ENCODE results near the gene HTR6.
A peak's percentile ranks its signal among the peaks of the same experiment; 100 is the strongest.

HTR6 gene

GRCh38 chr1:19700079-19700777 is 35.6 kb downstream of the HTR6 start:
- no peak for DNase-seq
- no peaks in the 10 kb centered on the region for H3K9me3 ChIP-seq (ENCODE audit: control insufficient read depth, low read length)
- H2BK12ac ChIP-seq (ENCODE audit: low read length in 2 of 2) = no peak overlapping the region
- H3K27ac ChIP-seq (ENCODE audit: low read length, poor library complexity, severe bottlenecking) = no peak overlapping the region
- no peak overlapping the region for H3K23ac ChIP-seq (ENCODE audit: low read length in 2 of 2)
- no peaks in the 10 kb centered on the region for H3K79me1 ChIP-seq (replicated peaks; ENCODE audit: low read length, poor library complexity, severe bottlenecking)
- no peak overlapping the region for H2BK5ac ChIP-seq (ENCODE audit: low read depth, low read length, poor library complexity, severe bottlenecking)
- H3K18ac ChIP-seq (ENCODE audit: low read depth in 1 of 2, low read length in 2 of 2) = no peak overlapping the region
- no peak overlapping the region for H3K4ac ChIP-seq (ENCODE audit: low read depth in 1 of 2, low read length in 2 of 2)
- no peak overlapping the region for H3K9ac ChIP-seq (ENCODE audit: low read length)
- H4K91ac ChIP-seq (ENCODE audit: low read length) = no peak overlapping the region
- no peak overlapping the region for H3K4me3 ChIP-seq (ENCODE audit: insufficient read depth in 1 of 2, low read depth in 1 of 2, low read length in 2 of 2)
- no peaks in the 10 kb centered on the region for H3K27me3 ChIP-seq (ENCODE audit: control insufficient read depth in 1 of 2, insufficient read depth in 1 of 2, low read length in 2 of 2)
- no peak overlapping the region for H2BK15ac ChIP-seq (ENCODE audit: low read depth, poor library complexity, severe bottlenecking)
- 95% methylated on average over 14 of the region's 14 CpGs for WGBS
- H2BK120ac ChIP-seq (ENCODE audit: low read depth, low read length) = no peak overlapping the region
- H3K14ac ChIP-seq (ENCODE audit: low read length in 2 of 2) = no peak overlapping the region
- no peak overlapping the region for H2AFZ ChIP-seq (ENCODE audit: low read depth, low read length)
- no peak overlapping the region for H4K8ac ChIP-seq (ENCODE audit: low read length)
- no peak overlapping the region for H3K4me2 ChIP-seq (ENCODE audit: low read length, poor library complexity, severe bottlenecking)
- H3K36me3 ChIP-seq (ENCODE audit: control insufficient read depth in 1 of 2, insufficient read depth in 2 of 2, low read depth in 1 of 2, low read length in 2 of 2) = peaks cover 7 to 18% of the 10 kb centered on the region in 2 experiments
- H3K4me1 ChIP-seq (ENCODE audit: control insufficient read depth, insufficient read depth, low read depth, low read length) = peaks cover 3% of the 10 kb centered on the region
- no peak overlapping the region for H2AK5ac ChIP-seq (ENCODE audit: low read length, severe bottlenecking)

GRCh38 chr1:19703280-19703679 is 38.6 kb downstream of the HTR6 start:
- H3K4ac ChIP-seq (ENCODE audit: low read depth in 1 of 2, low read length in 2 of 2) = no peak overlapping the region
- H3K4me3 ChIP-seq (ENCODE audit: insufficient read depth in 1 of 2, low read depth in 1 of 2, low read length in 2 of 2) = no peak overlapping the region
- no peak overlapping the region for H2BK5ac ChIP-seq (ENCODE audit: low read depth, low read length, poor library complexity, severe bottlenecking)
- no peaks in the 10 kb centered on the region for H3K79me1 ChIP-seq (replicated peaks; ENCODE audit: low read length, poor library complexity, severe bottlenecking)
- H3K14ac ChIP-seq (ENCODE audit: low read length in 2 of 2) = no peak overlapping the region
- no peak overlapping the region for H2BK12ac ChIP-seq (ENCODE audit: low read length in 2 of 2)
- H4K8ac ChIP-seq (ENCODE audit: low read length) = no peak overlapping the region
- no peaks in the 10 kb centered on the region for H3K9me3 ChIP-seq (ENCODE audit: control insufficient read depth, low read length)
- no peak overlapping the region for H3K9ac ChIP-seq (ENCODE audit: low read length)
- no peak overlapping the region for H2AK5ac ChIP-seq (ENCODE audit: low read length, severe bottlenecking)
- H3K4me1 ChIP-seq (ENCODE audit: control insufficient read depth, insufficient read depth, low read depth, low read length) = peaks cover 3% of the 10 kb centered on the region
- H3K27ac ChIP-seq (ENCODE audit: low read length, poor library complexity, severe bottlenecking) = no peak overlapping the region
- DNase-seq = no peak
- H3K4me2 ChIP-seq (ENCODE audit: low read length, poor library complexity, severe bottlenecking) = no peak overlapping the region
- no peaks in the 10 kb centered on the region for H3K27me3 ChIP-seq (ENCODE audit: control insufficient read depth in 1 of 2, insufficient read depth in 1 of 2, low read length in 2 of 2)
- no peak overlapping the region for H2BK15ac ChIP-seq (ENCODE audit: low read depth, poor library complexity, severe bottlenecking)
- no peak overlapping the region for H2BK120ac ChIP-seq (ENCODE audit: low read depth, low read length)
- WGBS = 86% methylated on average over 2 of the region's 3 CpGs
- no peak overlapping the region for H2AFZ ChIP-seq (ENCODE audit: low read depth, low read length)
- H3K23ac ChIP-seq (ENCODE audit: low read length in 2 of 2) = no peak overlapping the region
- no peak overlapping the region for H4K91ac ChIP-seq (ENCODE audit: low read length)
- peaks cover 2 to 10% of the 10 kb centered on the region in 2 experiments for H3K36me3 ChIP-seq (ENCODE audit: control insufficient read depth in 1 of 2, insufficient read depth in 2 of 2, low read depth in 1 of 2, low read length in 2 of 2)
- no peak overlapping the region for H3K18ac ChIP-seq (ENCODE audit: low read depth in 1 of 2, low read length in 2 of 2)

GRCh38 chr1:19704247-19705113 is 39.8 kb downstream of the HTR6 start:
- no peak overlapping the region for H3K4ac ChIP-seq (ENCODE audit: low read depth in 1 of 2, low read length in 2 of 2)
- H3K9ac ChIP-seq (ENCODE audit: low read length) = peak overlapping the region; percentile 7
- no peak overlapping the region for H3K18ac ChIP-seq (ENCODE audit: low read depth in 1 of 2, low read length in 2 of 2)
- WGBS = 21% methylated on average over 19 of the region's 19 CpGs
- no peak overlapping the region for H2BK120ac ChIP-seq (ENCODE audit: low read depth, low read length)
- peaks cover 0 to 10% of the 10 kb centered on the region in 2 experiments for H3K36me3 ChIP-seq (ENCODE audit: control insufficient read depth in 1 of 2, insufficient read depth in 2 of 2, low read depth in 1 of 2, low read length in 2 of 2)
- no peak overlapping the region for H3K14ac ChIP-seq (ENCODE audit: low read length in 2 of 2)
- peak; percentile 74 for DNase-seq
- no peak overlapping the region for H2BK15ac ChIP-seq (ENCODE audit: low read depth, poor library complexity, severe bottlenecking)
- H3K9me3 ChIP-seq (ENCODE audit: control insufficient read depth, low read length) = no peaks in the 10 kb centered on the region
- peaks cover 3% of the 10 kb centered on the region for H3K4me1 ChIP-seq (ENCODE audit: control insufficient read depth, insufficient read depth, low read depth, low read length)
- H2AK5ac ChIP-seq (ENCODE audit: low read length, severe bottlenecking) = no peak overlapping the region
- no peak overlapping the region for H2BK12ac ChIP-seq (ENCODE audit: low read length in 2 of 2)
- no peaks in the 10 kb centered on the region for H3K79me1 ChIP-seq (replicated peaks; ENCODE audit: low read length, poor library complexity, severe bottlenecking)
- H3K4me2 ChIP-seq (ENCODE audit: low read length, poor library complexity, severe bottlenecking) = no peak overlapping the region
- H4K91ac ChIP-seq (ENCODE audit: low read length) = no peak overlapping the region
- H4K8ac ChIP-seq (ENCODE audit: low read length) = no peak overlapping the region
- no peak overlapping the region for H3K27ac ChIP-seq (ENCODE audit: low read length, poor library complexity, severe bottlenecking)
- H3K23ac ChIP-seq (ENCODE audit: low read length in 2 of 2) = no peak overlapping the region
- peak overlapping the region in 1 of 2 experiments; percentile 3 for H3K4me3 ChIP-seq (ENCODE audit: insufficient read depth in 1 of 2, low read depth in 1 of 2, low read length in 2 of 2)
- no peak overlapping the region for H2BK5ac ChIP-seq (ENCODE audit: low read depth, low read length, poor library complexity, severe bottlenecking)
- no peak overlapping the region for H2AFZ ChIP-seq (ENCODE audit: low read depth, low read length)
- H3K27me3 ChIP-seq (ENCODE audit: control insufficient read depth in 1 of 2, insufficient read depth in 1 of 2, low read length in 2 of 2) = no peaks in the 10 kb centered on the region

DNA sequence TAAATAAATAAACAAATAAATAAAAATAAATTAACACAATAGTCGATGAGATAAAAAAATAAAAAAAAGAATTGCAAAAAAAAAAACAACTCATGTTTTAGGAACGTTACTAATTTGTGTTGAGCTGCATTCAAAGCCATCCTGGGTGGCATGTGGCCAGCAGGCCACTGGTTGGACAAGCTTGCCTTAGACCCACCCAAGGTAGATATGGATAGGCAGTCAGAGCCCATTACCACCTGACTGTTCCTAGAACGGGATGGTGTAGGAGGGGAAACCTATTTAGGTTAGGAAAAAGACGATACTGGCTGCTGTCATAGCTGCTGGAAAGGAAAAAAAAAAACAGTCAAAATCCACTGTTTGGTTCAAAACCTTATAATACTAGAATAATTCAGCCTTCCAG is 40.8 kb downstream of the HTR6 start:
- no peaks in the 10 kb centered on the region for H3K9me3 ChIP-seq (ENCODE audit: control insufficient read depth, low read length)
- H4K8ac ChIP-seq (ENCODE audit: low read length) = no peak overlapping the region
- no peak overlapping the region for H2BK5ac ChIP-seq (ENCODE audit: low read depth, low read length, poor library complexity, severe bottlenecking)
- H3K9ac ChIP-seq (ENCODE audit: low read length) = no peak overlapping the region
- H3K27me3 ChIP-seq (ENCODE audit: control insufficient read depth in 1 of 2, insufficient read depth in 1 of 2, low read length in 2 of 2) = no peaks in the 10 kb centered on the region
- no peak overlapping the region for H2AFZ ChIP-seq (ENCODE audit: low read depth, low read length)
- H3K4me1 ChIP-seq (ENCODE audit: control insufficient read depth, insufficient read depth, low read depth, low read length) = peaks cover 3% of the 10 kb centered on the region
- peaks cover 0 to 4% of the 10 kb centered on the region in 2 experiments for H3K36me3 ChIP-seq (ENCODE audit: control insufficient read depth in 1 of 2, insufficient read depth in 2 of 2, low read depth in 1 of 2, low read length in 2 of 2)
- 99% methylated on average over 4 of the region's 4 CpGs for WGBS
- H2BK12ac ChIP-seq (ENCODE audit: low read length in 2 of 2) = no peak overlapping the region
- no peak overlapping the region for H2BK120ac ChIP-seq (ENCODE audit: low read depth, low read length)
- no peak overlapping the region for H3K4me3 ChIP-seq (ENCODE audit: insufficient read depth in 1 of 2, low read depth in 1 of 2, low read length in 2 of 2)
- no peak overlapping the region for H2BK15ac ChIP-seq (ENCODE audit: low read depth, poor library complexity, severe bottlenecking)
- no peak overlapping the region for H3K14ac ChIP-seq (ENCODE audit: low read length in 2 of 2)
- no peaks in the 10 kb centered on the region for H3K79me1 ChIP-seq (replicated peaks; ENCODE audit: low read length, poor library complexity, severe bottlenecking)
- DNase-seq = no peak
- H3K18ac ChIP-seq (ENCODE audit: low read depth in 1 of 2, low read length in 2 of 2) = no peak overlapping the region
- H2AK5ac ChIP-seq (ENCODE audit: low read length, severe bottlenecking) = no peak overlapping the region
- H3K23ac ChIP-seq (ENCODE audit: low read length in 2 of 2) = no peak overlapping the region
- H3K27ac ChIP-seq (ENCODE audit: low read length, poor library complexity, severe bottlenecking) = no peak overlapping the region
- no peak overlapping the region for H3K4me2 ChIP-seq (ENCODE audit: low read length, poor library complexity, severe bottlenecking)
- no peak overlapping the region for H3K4ac ChIP-seq (ENCODE audit: low read depth in 1 of 2, low read length in 2 of 2)
- H4K91ac ChIP-seq (ENCODE audit: low read length) = no peak overlapping the region

All from mesenchymal stem cell (in vitro differentiated cells and primary cell).